CD4-positive, alpha-beta T cell treated with Interleukin-15 for 1 hour (primary cell): ENCODE data around the gene ZNF512.
"Not testable (repeated sequence)": the region's sequence is repeated elsewhere in the genome, so short reads cannot be mapped to it uniquely, and the experiment has no call there.

Experiments
- DNase-seq: peaks from one replicate; pipeline ENCODE4 v3.0.0-alpha.2; 2020

The ZNF512 gene

GRCh38 chr2:27582695-27583389 lies at the start of gene ZNF512:
Gene ZNF512 (plus strand): TSS chr2:27583042. CDS start chr2:27583113, 71 bp downstream.
- DNase-seq: peak; percentile 91

DNA sequence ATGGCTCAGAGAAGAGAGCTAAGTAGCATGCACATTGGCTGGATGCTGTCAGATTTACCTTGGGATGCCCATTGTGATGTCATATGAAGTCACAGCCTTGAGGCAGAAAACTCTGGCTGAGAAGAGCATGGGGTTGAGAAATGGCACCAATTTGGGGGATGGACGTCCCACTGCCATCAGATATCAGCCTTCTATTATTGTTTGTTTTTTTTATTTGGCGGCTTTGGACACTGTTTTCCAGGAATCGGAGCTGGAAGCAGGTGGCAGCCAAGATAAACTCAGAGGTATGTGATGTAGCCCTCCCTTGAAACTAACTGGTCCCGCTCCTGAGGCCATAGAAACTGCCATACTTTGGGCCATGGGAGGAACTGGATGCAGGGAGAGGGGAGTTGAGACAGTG lies 45.6 kb upstream of the ZNF512 start:
- no peak for DNase-seq

DNA sequence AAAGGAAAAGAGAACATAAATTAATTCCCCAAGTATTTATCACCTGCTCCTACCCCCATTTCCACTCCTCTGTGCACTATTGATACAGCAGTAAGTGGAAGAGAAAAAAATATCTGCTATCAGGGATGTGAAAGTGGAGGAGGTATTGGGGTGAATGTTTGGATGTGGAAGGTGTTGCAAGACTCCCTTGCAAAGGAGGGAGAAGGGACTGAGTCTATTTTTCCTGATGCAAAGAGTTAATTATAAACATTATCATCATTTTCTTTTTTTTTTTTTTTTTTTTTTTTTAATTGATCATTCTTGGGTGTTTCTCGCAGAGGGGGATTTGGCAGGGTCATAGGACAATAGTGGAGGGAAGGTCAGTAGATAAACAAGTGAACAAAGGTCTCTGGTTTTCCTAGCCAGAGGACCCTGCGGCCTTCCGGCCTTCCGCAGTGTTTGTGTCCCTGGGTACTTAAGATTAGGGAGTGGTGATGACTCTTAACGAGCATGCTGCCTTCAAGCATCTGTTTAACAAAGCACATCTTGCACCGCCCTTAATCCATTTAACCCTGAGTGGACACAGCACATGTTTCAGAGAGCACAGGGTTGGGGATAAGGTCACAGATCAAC lies 43.9 kb upstream of the ZNF512 start:
- not testable (repeated sequence) for DNase-seq

GRCh38 chr2:27539649-27540048 lies 43.2 kb upstream of the ZNF512 start:
- not testable (repeated sequence) for DNase-seq

DNA sequence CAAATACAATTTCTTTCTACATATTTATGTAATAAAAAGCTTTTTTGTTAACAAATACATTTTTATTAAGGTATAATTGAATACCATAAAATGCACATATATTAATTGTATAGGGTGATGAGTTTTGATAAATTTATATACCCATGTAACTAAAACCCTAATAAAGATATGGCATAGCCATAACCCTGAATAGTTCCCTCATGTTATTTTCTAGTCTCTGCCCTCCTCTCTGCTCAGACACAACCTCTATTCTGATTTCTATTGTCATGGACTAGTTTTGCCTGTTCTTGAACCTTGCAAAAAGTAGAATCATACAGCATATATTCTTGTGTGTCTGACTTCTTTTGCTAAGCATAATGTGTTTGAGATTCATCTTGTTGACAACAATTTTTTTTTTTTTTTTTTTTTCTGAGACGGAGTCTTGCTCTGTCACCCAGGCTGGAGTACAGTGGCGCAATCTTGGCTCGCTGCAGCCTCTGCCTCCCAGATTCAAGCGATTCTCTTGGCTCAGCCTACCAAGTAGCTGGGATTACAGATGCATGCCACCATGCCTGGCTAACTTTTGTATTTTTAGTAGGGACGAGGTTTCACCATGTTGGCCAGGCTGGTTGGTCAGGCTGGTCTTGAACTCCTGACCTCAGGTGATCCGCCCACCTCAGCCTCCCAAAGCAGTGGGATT lies 38.6 kb upstream of the ZNF512 start:
- DNase-seq: no peak

- DNase-seq: no peak
These were observed 37.3 kb upstream of the ZNF512 start for GRCh38 chr2:27545348-27546141.

DNA sequence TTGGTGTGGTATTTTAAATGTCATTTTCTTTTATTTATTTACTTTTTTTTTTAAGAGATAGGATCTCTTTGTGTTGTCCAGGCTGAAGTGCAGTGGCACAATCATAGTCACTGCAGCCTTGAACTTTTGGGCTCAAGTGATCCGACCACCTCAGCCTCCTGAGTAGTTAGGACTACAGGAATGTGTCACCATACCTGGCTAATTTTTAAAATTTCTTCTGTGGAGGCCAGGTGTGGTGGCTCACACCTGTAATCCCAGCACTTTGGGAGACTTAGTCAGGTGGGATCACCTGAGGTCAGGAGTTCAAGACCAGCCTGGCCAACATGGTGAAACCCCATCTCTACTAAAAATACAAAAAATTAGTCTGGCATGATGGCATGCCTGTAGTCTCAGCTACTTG lies 33.5 kb upstream of the ZNF512 start:
- DNase-seq: no peak

DNA sequence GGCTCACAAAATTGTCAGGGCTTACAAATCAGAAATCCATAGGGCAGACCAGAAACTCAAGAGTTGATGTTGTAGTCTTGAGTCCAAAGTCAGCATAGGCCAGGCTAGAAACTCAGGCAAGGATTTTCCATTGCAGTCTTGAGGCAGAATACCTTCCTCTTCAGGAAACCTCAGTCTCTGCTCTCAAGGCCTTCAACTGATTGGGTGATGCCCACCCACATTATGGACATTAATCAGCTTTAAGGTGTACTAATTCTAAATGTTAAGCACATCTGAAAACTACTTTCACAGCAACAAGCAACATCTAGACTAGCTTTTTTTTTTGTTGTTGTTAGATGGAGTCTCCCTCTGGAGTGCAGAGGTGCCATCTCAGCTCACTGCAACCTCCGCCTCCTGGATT lies 31.3 kb upstream of the ZNF512 start:
- DNase-seq: no peak

- DNase-seq: no peak
These were observed 29.9 kb upstream of the ZNF512 start for GRCh38 chr2:27552941-27553340.

GRCh38 chr2:27554451-27554850 lies 28.4 kb upstream of the ZNF512 start:
- DNase-seq: not testable (repeated sequence)

DNA sequence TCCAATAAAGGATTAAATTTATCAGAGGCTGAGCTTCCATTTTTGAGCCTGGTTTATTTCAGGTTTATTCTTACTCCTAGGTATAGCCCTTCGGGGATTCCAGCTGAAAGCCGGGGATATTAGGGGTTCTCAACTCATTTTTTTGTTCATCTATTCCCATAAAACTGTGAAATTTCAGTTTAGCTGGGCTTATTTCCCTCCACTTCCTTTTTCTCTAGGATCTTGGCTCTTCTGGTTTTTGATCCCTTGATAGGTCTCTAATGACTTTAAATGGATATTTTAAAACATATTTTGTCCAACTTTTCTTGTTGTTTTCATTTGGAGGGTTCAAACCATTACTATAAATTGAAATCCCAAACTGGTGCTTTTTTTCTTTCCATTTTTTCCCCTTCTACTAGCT lies 23.6 kb upstream of the ZNF512 start:
- no peak for DNase-seq

- no peak for DNase-seq
These were observed 21.8 kb upstream of the ZNF512 start for GRCh38 chr2:27561060-27561459.

DNA sequence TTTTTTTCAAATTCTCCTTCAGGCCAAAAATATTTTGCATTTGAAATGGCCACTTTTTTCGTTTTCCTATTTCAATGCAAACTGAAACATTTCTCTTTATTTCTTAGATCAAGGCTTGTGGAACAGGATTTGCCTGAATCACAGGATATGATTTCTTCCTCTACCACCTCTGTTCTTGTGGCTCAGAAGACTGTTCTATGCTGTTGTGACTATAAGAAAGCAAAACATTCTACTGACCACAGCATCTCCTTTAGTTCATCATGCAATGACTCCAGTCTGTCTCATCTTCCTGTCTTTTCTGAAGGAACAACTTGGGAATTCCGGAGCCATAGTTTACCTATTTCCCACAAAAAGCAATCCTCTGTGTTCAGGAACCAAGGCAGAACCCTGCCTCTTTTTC lies 16.2 kb upstream of the ZNF512 start:
- no peak for DNase-seq

GRCh38 chr2:27569398-27569797 lies 13.4 kb upstream of the ZNF512 start:
- DNase-seq: no peak

- DNase-seq: no peak
These were observed 11.6 kb upstream of the ZNF512 start for GRCh38 chr2:27571197-27571596.

GRCh38 chr2:27571681-27572080 lies 11.2 kb upstream of the ZNF512 start:
- no peak for DNase-seq

- no peak for DNase-seq
These were observed 10.4 kb upstream of the ZNF512 start for GRCh38 chr2:27572439-27572838.

DNA sequence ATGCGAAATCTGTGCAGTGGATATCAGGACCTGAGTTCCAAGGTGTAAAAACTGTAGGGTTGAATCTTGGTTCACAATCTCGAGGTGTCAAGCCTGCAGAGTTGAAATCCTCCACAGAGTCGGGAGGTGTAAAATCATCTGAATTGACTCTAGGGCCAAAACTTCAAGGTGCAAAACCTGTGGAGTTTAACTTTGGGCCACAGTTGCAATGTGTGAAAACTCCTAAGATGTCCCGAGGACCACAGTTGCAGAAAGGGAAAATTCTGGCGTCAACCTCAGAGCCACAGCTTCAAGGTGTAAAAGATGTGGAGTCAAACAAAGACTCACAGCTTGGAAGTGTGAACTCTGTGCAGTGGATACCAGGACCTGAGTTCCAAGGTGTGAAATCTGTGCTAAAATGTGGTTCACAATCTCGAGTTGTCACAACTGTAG lies 9.8 kb upstream of the ZNF512 start:
- DNase-seq: no peak

GRCh38 chr2:27573452-27573851 lies 9.4 kb upstream of the ZNF512 start:
- no peak for DNase-seq

GRCh38 chr2:27581417-27582128 lies 1.3 kb upstream of the ZNF512 start:
- no peak for DNase-seq

DNA sequence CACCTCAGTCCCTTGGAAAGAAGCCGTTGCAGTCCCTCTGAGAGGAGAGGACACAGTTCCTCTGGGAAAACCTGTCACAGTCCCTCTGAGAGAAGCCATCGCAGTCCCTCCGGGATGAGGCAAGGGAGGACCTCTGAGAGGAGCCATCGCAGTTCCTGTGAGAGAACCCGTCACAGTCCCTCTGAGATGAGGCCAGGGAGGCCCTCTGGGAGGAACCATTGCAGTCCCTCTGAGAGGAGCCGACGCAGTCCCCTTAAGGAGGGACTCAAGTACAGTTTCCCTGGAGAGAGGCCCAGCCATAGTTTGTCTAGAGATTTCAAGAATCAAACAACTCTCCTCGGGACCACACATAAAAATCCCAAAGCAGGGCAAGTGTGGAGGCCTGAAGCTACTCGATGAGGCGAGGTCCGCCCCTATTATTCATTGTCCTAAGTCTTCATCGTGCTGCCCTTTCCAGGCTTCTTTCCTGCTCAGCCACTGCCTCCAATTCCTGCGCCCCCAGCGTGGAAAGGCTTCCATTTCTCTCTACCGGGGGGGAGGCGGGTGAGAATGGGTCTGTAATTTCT lies 630 bp upstream of the ZNF512 start:
- DNase-seq: no peak

DNA sequence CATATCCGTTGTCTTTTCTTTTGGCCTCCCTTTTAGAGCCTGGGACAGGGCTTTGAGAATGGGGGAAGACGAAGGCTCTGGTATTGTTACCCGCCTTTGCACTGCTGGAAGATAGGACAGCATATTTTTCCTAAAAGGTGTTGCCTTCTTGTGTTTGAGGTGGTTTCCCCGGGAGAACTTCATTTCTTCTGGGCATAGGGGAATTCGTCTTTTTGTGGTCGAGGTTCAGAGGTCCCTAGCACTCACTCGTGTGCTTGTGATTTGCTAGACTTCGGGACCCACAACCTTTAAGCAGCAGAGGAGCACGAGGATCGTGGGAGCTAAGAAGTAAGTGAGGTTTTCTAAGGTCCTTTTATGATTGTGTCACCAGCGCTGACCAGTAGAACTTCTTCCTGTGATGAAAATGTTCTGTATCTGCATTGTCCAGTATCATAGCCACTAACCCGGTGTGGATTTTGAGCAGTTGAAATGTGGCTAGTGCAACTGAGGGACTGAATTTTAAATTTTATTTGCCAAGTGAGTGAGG lies 611 bp downstream of the ZNF512 start:
- no peak for DNase-seq
